Activated T-helper 1 cell treated with Interleukin-2 at 50 U/mL for 16 hours (primary cell): ENCODE results near the gene ZSWIM6.
"Not testable (repeated sequence)": the region's sequence is repeated elsewhere in the genome, so short reads cannot be mapped to it uniquely, and the experiment has no call there.

ENCODE experiments used
- DNase-seq: peaks from one replicate; pipeline ENCODE4 v3.0.0-alpha.2; 2020; ENCODE audit warnings: low read depth

ZSWIM6 gene

GRCh38 chr5:61407706-61408270 lies 75.7 kb downstream of the ZSWIM6 start:
- DNase-seq: no peak

- peak; percentile 95 for DNase-seq
These were observed 76.6 kb downstream of the ZSWIM6 start for GRCh38 chr5:61408476-61409168.

GRCh38 chr5:61409568-61409967 lies 77.5 kb downstream of the ZSWIM6 start:
- DNase-seq: no peak

- no peak for DNase-seq
These were observed 78.8 kb downstream of the ZSWIM6 start for GRCh38 chr5:61410811-61411210.

- no peak for DNase-seq
These were observed 80.3 kb downstream of the ZSWIM6 start for GRCh38 chr5:61412361-61412760.

- DNase-seq: not testable (repeated sequence)
These were observed 81.1 kb downstream of the ZSWIM6 start for GRCh38 chr5:61413205-61413604.

- no peak for DNase-seq
These were observed 82.7 kb downstream of the ZSWIM6 start for GRCh38 chr5:61414806-61415205.

GRCh38 chr5:61416010-61416409 lies 84.0 kb downstream of the ZSWIM6 start:
- no peak for DNase-seq

- DNase-seq: no peak
These were observed 84.4 kb downstream of the ZSWIM6 start for GRCh38 chr5:61416420-61416819.

GRCh38 chr5:61417340-61417739 lies 85.3 kb downstream of the ZSWIM6 start:
- no peak for DNase-seq

- no peak for DNase-seq
These were observed 85.8 kb downstream of the ZSWIM6 start for GRCh38 chr5:61417851-61418250.

GRCh38 chr5:61419106-61419505 lies 87.0 kb downstream of the ZSWIM6 start:
- DNase-seq: no peak

GRCh38 chr5:61420016-61420415 lies 88.0 kb downstream of the ZSWIM6 start:
- no peak for DNase-seq

- not testable (repeated sequence) for DNase-seq
These were observed 89.2 kb downstream of the ZSWIM6 start for GRCh38 chr5:61421262-61421661.

GRCh38 chr5:61423487-61424145 lies 91.6 kb downstream of the ZSWIM6 start:
- no peak for DNase-seq

GRCh38 chr5:61425918-61426317 lies 93.9 kb downstream of the ZSWIM6 start:
- DNase-seq: no peak

GRCh38 chr5:61429906-61430305 lies 97.8 kb downstream of the ZSWIM6 start:
- DNase-seq: no peak

- no peak for DNase-seq
These were observed 100.0 kb downstream of the ZSWIM6 start for GRCh38 chr5:61431923-61432620.

- no peak for DNase-seq
These were observed 103.3 kb downstream of the ZSWIM6 start for GRCh38 chr5:61435368-61435767.

- no peak for DNase-seq
These were observed 106.4 kb downstream of the ZSWIM6 start for GRCh38 chr5:61438298-61438970.

GRCh38 chr5:61440086-61440485 lies 108.0 kb downstream of the ZSWIM6 start:
- DNase-seq: no peak

- DNase-seq: no peak
These were observed 108.5 kb downstream of the ZSWIM6 start for GRCh38 chr5:61440596-61440995.
